ENCODE data around the gene FASTKD3. TPM values are rescaled to one million over a fixed set of nuclear protein-coding genes. Genes with fewer than 3 reads are reported as not detected.

FASTKD3 gene
- total and polyA plus RNA-seq, 11 donors: 4.3 to 11.5 (median 6.1) TPM

DNA sequence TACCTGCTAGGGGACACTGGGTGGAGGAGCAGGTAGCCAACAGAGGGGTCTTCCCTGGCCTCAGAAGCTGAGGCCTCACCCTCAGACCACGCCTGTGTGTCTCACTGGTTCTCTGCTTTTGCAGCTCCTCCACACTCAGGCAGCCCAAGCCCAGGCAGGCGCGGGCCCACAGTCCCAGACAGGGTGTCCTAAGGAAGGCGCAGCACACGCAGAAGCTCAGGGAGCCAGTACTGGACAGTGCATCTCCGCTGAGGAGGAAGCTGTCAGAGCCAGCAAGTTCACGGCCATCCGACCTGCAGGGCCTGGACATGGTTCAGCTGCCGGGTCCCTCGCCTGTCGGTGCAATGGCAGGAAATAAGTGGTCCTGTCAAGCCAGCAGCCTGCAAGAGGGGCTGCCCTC is 43.2 kb downstream of the FASTKD3 start:
- Histone ChIP-seq H3K4me3 (no peak overlapping the region), H3K27me3 (peaks cover 0 to 24% (median 2%) of the 10 kb centered on the region in 9 donors), H3K36me3 (no peaks in the 10 kb centered on the region), H3K27ac (no peak overlapping the region), H3K9me3 (no peaks in the 10 kb centered on the region), H3K4me1 (peaks cover 0 to 3% (median 0%) of the 10 kb centered on the region in 12 donors)
- DNase-seq (no peak), ATAC-seq (no peak)
- intact Hi-C loops (cut with DNase I): loop anchor here in 1 of 10 donors (10.0 kb wide), 1 partner anchor 1061 kb away; no protein-coding TSS in a partner anchor
- 76 to 84% (median 80%) methylated on average over 5 to 11 of the region's 11 CpGs for WGBS, 4 donors
- TF ChIP-seq CTCF (IDR thresholded peaks at IDR 0.05): no peak
- no peak for TF ChIP-seq POLR2A (IDR thresholded peaks at IDR 0.05)

DNA sequence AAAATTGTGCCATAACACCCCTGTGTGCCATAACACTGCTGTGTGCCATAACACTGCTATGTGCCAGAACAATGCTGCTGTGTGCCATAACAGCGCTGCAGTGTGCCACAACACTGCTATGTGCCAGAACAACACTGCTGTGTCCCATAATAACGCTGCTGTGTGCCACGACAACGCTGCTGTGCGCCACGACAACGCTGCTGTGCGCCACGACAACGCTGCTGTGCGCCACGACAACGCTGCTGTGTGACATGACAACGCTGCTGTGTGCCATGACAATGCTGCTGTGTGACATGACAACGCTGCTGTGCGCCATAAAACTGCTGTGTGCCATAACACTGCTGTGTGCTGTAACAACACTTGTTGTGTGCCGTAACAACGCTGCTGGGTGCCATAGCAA is 43.8 kb downstream of the FASTKD3 start:
- DNase-seq (no peak), ATAC-seq (no peak)
- no peaks in the 10 kb centered on the region for H3K9me3 ChIP-seq
- H3K4me3 ChIP-seq: no peak overlapping the region
- WGBS, 4 donors: 87 to 92% (median 91%) methylated on average over 18 of the region's 18 CpGs
- H3K36me3 ChIP-seq: no peaks in the 10 kb centered on the region
- TF ChIP-seq POLR2A (IDR thresholded peaks at IDR 0.05): no peak
- no peak for TF ChIP-seq CTCF (IDR thresholded peaks at IDR 0.05)
- H3K27me3 ChIP-seq: peaks cover 0 to 24% (median 2%) of the 10 kb centered on the region in 9 donors
- peaks cover 0 to 3% (median 0%) of the 10 kb centered on the region in 12 donors for H3K4me1 ChIP-seq
- intact Hi-C loops (cut with DNase I): loop anchor here in 1 of 10 donors (10.0 kb wide), 1 partner anchor 1060 kb away; no protein-coding TSS in a partner anchor
- H3K27ac ChIP-seq: no peak overlapping the region

DNA sequence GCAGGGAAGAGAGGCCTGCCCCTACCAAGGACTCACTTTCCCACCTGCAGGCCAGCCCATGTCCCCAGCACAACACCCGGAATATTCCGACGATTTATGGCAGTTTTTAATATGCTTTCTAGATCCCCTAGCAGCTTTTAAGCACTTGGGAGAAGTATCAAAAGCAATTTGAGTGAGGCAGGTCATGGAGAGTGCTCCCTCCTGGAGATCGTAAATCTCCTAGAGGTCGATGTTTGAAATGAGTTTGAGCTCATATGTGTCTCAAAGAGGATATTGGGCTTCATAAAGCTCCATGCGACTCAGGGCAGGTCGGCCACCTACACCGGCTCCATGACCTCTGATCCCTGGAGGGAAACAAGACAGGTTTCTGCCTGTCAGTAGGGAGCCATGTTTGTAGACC is 45.2 kb downstream of the FASTKD3 start:
- no peak for ATAC-seq
- no peak for DNase-seq
- TF ChIP-seq CTCF (IDR thresholded peaks at IDR 0.05) (no peak), POLR2A (IDR thresholded peaks at IDR 0.05) (no peak)
- Histone ChIP-seq H3K36me3 (no peaks in the 10 kb centered on the region), H3K27me3 (peaks cover 0 to 32% (median 2%) of the 10 kb centered on the region in 9 donors), H3K4me1 (peaks cover 0 to 3% (median 0%) of the 10 kb centered on the region in 12 donors), H3K27ac (no peak overlapping the region), H3K9me3 (no peaks in the 10 kb centered on the region), H3K4me3 (no peak overlapping the region)
- intact Hi-C loops (cut with DNase I): loop anchor here in 1 of 10 donors (10.0 kb wide), 1 partner anchor 1059 kb away; no protein-coding TSS in a partner anchor
- WGBS, 4 donors: 76 to 87% (median 82%) methylated on average over 8 of the region's 8 CpGs

GRCh38 chr5:7822449-7822848 is 46.4 kb downstream of the FASTKD3 start:
- no peak for TF ChIP-seq POLR2A (IDR thresholded peaks at IDR 0.05)
- TF ChIP-seq CTCF (IDR thresholded peaks at IDR 0.05): no peak
- Histone ChIP-seq H3K4me1 (no peaks in the 10 kb centered on the region), H3K27me3 (peaks cover 0 to 32% (median 2%) of the 10 kb centered on the region in 9 donors), H3K36me3 (no peaks in the 10 kb centered on the region), H3K4me3 (no peak overlapping the region), H3K27ac (no peak overlapping the region), H3K9me3 (no peaks in the 10 kb centered on the region)
- no peak for DNase-seq
- WGBS, 4 donors: 46 to 66% (median 53%) methylated on average over 3 of the region's 3 CpGs
- intact Hi-C loops (cut with DNase I): loop anchor here in 1 of 10 donors (10.0 kb wide), 1 partner anchor 1058 kb away; no protein-coding TSS in a partner anchor
- ATAC-seq: no peak
